ENCODE data around the gene GRIK3. TPM values are rescaled to one million over a fixed set of nuclear protein-coding genes. Genes with fewer than 3 reads are reported as not detected.

GRIK3 gene
- total and polyA plus RNA-seq, 3 donors from 2014 or later, result 0.99 to 6.3 (median 3.1) TPM

GRCh38 chr1:36752891-36753361 lies 281.4 kb downstream of the GRIK3 start:
- no peak overlapping the region for H3K27ac ChIP-seq
- TF ChIP-seq CTCF (IDR thresholded peaks at IDR 0.05) (no peak), POLR2A (IDR thresholded peaks at IDR 0.05) (no peak)
- intact Hi-C loops (cut with DNase I; ENCODE audit: low total_unique reads), result no loop called here
- no peaks in the 10 kb centered on the region for H3K4me1 ChIP-seq
- no peaks in the 10 kb centered on the region for H3K27me3 ChIP-seq
- no peaks in the 10 kb centered on the region for H3K9me3 ChIP-seq
- H3K36me3 ChIP-seq (ENCODE audit: low read depth, missing control alignments), result no peaks in the 10 kb centered on the region
- no peak overlapping the region for H3K4me3 ChIP-seq
- 66 to 88% methylated on average over 1 to 6 of the region's 6 CpGs for WGBS, 2 donors
- DNase-seq, result no peak

GRCh38 chr1:36752431-36752830 lies 281.9 kb downstream of the GRIK3 start:
- intact Hi-C loops (cut with DNase I; ENCODE audit: low total_unique reads), result no loop called here
- DNase-seq, result no peak
- Histone ChIP-seq H3K27me3 (no peaks in the 10 kb centered on the region), H3K4me1 (no peaks in the 10 kb centered on the region), H3K27ac (no peak overlapping the region), H3K4me3 (no peak overlapping the region), H3K9me3 (no peaks in the 10 kb centered on the region), H3K36me3 (ENCODE audit: low read depth, missing control alignments) (no peaks in the 10 kb centered on the region)
- 80 to 87% methylated on average over 1 to 2 of the region's 2 CpGs for WGBS, 2 donors
- TF ChIP-seq CTCF (IDR thresholded peaks at IDR 0.05) (no peak), POLR2A (IDR thresholded peaks at IDR 0.05) (no peak)

GRCh38 chr1:36751525-36751924 lies 282.8 kb downstream of the GRIK3 start:
- no peak overlapping the region for H3K4me3 ChIP-seq
- no peaks in the 10 kb centered on the region for H3K9me3 ChIP-seq
- TF ChIP-seq CTCF (IDR thresholded peaks at IDR 0.05) (no peak), POLR2A (IDR thresholded peaks at IDR 0.05) (no peak)
- intact Hi-C loops (cut with DNase I; ENCODE audit: low total_unique reads), result no loop called here
- H3K4me1 ChIP-seq, result no peaks in the 10 kb centered on the region
- no peak for DNase-seq
- no peak overlapping the region for H3K27ac ChIP-seq
- no peaks in the 10 kb centered on the region for H3K27me3 ChIP-seq
- 92 to 95% methylated on average over 4 of the region's 4 CpGs for WGBS, 2 donors
- H3K36me3 ChIP-seq (ENCODE audit: low read depth, missing control alignments), result no peaks in the 10 kb centered on the region

GRCh38 chr1:36748466-36748865 lies 285.8 kb downstream of the GRIK3 start:
- TF ChIP-seq CTCF (IDR thresholded peaks at IDR 0.05) (no peak), POLR2A (IDR thresholded peaks at IDR 0.05) (no peak)
- H3K4me1 ChIP-seq, result no peaks in the 10 kb centered on the region
- no peaks in the 10 kb centered on the region for H3K9me3 ChIP-seq
- no peaks in the 10 kb centered on the region for H3K36me3 ChIP-seq (ENCODE audit: low read depth, missing control alignments)
- no peak overlapping the region for H3K4me3 ChIP-seq
- no peak overlapping the region for H3K27ac ChIP-seq
- H3K27me3 ChIP-seq, result no peaks in the 10 kb centered on the region
- no peak for DNase-seq
- intact Hi-C loops (cut with DNase I; ENCODE audit: low total_unique reads), result no loop called here
- 88 to 89% methylated on average over 7 of the region's 7 CpGs for WGBS, 2 donors
